Left colon (tissue), 2 donors: ENCODE data around the gene TNS3. TPM values are rescaled to one million over a fixed set of nuclear protein-coding genes. Genes with fewer than 3 reads are reported as not detected.

Source experiments
- ATAC-seq: fragments of 200-7000 bp; cut with Tn5 transposase; one replicate; pipeline ENCODE4 v1.9.1; 2020; ENCODE audit warnings: mild to moderate bottlenecking, moderate library complexity
- DNase-seq, 2 donors: peaks; one replicate each; pipeline ENCODE4 v3.0.0-alpha.2; 2020
- intact Hi-C, 2 donors: fragments of 100-400 bp; cut with DNase I in 1 of 2; cut with micrococcal nuclease in 1 of 2; formaldehyde crosslinking; loops; one replicate each; pipeline versions ENCODE4 v1.11.2 to v1.14.0; 2022; cut with DNase I, micrococcal nuclease
- total RNA-seq, 2 donors: library from RNA; stranded (reverse); fragmentation: NEBNext Ultra II Directional; extraction: Animal tissue kit (Norgen Biotek cat#: 25700); gene quantifications; one replicate each; pipeline ENCODE4 v1.2.1, GENCODE V29; 2021
- donor health status: DM: no; HTN: no; CAD: no.
- donor health status: DM: yes; HTN: yes; CAD: no.

TNS3 gene
- total RNA-seq, 2 donors from 2014 or later: 56.9 to 62.3 TPM

DNA sequence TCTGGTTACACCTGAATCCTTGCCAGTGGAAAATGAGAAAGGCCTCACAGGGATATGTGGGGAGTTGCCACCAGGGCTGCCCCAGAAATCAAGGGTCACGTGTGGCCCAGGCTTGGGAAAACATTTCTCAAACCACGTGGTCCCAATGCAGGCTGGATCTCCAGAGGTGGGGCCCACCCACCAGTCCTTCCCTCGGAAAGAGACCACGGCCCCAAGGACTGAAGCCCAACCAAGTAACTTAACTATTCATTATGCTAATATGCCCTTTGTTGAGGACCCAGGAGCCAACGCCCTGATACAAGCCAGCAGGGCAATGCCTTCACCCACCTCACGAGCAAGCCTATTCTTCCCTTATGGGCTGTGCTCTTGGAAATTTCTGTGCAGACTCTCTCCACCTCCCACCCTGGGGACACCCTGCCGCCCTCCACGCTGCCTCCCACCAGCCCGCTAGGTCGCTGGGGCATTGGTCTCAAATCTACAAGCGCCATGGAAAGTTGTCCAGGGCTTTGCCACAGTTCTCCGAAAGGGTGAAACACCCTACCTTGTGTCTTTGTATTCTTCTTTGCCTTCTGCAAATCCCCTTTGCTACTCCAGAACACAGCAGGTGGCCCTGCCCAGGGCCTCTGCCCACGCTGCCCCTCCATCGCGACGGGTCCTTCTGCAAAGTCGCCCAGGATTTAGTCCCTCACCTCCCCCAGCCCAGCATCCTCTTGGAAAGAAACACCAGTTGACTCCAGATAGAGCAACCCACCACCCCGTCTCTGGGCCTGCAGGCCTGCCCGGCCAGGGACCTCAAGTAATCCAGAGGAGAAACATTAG, 8.8 kb downstream of the TNS3 start:
- intact Hi-C loops: loop anchor here in 1 of 2 donors (10.0 kb wide), 1 partner anchor 118 kb away; no protein-coding TSS in a partner anchor
- ATAC-seq (no peak), DNase-seq (no peak)

DNA sequence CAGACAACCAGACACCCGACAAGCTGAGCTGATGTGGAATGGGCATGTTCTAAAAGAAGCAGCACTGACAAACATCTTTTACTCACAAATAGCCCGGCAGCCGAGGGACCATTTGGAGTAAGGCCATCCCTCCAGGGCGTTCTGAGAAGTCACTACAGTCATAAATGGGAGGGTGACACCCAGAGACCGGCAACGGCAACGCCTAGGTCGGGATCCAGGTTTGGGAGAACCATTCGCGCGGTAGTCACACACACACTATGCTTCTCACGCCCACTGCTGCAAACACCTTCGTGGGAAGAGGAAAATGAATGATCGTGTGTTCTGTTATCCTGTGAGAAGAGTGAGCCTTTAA, 9.8 kb downstream of the TNS3 start:
- ATAC-seq (peak; percentile 56), DNase-seq (peak; percentile 54 to 66)
- intact Hi-C loops: loop anchor here in 1 of 2 donors (10.0 kb wide), 1 partner anchor 117 kb away; no protein-coding TSS in a partner anchor

DNA sequence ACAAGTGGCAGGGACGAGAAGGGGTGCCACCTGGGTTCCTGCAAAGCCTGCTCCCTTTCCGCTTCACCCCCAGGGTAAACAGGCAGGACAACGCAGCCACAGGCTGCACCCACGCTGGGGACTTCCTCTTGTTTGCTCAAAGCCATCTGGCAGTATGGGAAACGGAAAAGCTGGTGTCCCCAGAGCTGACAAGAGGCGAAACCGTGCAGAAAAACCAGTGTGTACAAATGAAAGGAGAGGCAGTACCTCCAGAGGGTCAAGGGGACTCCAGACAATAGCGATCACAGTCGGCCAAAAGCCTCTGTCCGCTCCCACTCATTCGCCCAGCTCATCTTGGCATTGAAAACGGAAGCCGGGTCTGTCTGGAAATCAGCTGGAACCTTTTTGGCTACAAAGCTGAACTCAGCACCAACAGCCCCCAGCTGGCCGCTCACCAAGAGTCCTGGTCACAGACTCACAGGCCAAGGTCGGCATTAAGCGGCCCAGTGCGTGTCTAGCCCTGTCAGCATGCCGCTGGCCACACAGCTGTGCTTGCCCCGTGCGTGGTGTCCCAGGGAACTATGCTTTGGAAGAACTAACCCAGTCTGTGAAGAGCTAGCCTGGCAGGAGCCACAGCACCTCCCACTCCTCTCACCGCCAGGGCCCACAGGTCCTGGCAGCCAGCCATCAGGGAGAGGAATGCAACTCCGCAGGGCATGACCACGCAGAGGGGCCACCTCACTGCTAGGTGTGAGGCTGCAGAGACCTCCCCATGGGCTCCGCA, 10.4 kb downstream of the TNS3 start:
- DNase-seq: peak; percentile 67 to 74
- ATAC-seq: peak; percentile 71
- intact Hi-C loops: loop anchor here in 1 of 2 donors (10.0 kb wide), 1 partner anchor 117 kb away; no protein-coding TSS in a partner anchor

DNA sequence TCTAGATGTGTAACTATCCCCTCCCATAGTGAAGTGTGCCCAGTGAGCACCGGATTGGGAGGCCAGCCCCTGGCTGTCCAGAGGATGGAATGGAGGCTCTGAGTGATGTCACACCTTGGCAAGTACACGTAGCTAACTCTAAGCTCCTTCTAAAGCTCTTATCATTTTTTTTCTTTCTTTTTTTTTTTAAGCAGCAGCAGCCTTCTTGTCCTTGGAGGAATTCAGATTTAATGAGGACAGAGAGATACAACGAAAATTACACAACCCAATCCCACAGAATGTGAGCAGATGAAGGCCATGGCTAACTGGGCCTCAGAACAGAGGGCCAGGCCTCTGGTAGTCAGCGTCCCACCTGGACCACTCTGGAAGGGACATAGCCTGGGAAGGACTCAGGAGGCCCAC, 11.3 kb downstream of the TNS3 start:
- DNase-seq (no peak), ATAC-seq (no peak)
- intact Hi-C loops: loop anchor here in 1 of 2 donors (10.0 kb wide), 1 partner anchor 116 kb away; no protein-coding TSS in a partner anchor

DNA sequence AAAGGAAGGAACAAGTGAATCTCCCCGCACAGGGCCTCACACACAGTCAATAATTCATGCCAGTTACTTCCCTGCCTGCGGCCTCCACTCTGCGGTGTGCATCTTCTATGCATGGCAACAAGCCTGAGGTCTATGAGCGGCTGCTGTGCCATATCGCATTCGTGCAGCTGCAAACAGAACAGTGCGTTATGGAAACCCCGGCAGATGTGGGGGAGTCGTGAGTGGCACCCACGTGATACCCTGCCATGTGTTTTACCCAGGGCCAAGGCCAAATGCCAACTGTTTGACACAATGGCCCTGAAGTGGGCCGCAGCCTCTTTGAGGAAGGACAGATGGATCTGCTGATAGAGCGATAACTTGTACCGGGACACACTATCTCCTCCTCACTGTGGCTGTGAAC, 13.4 kb downstream of the TNS3 start:
- intact Hi-C loops: no loop called here
- DNase-seq (no peak), ATAC-seq (no peak)

DNA sequence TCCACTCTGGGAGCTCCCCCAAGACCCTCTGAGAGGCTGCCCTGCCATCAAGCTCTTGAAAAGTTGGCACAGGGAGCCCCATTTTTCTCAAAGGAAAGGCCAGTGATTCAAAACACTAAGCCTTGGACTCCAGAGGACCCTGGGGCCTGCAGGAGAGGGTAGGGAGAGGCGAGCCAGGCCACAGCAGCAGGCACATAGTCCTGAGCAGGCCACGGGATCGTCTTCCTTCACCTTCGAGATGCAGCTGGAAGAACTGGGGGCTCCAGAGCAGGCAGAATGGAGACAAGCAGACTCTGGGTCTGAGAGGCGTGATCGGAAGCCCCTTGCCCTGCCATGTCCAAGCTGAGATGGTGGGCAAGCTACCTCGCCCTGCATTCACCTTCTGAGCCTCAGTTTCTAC, 13.9 kb downstream of the TNS3 start:
- DNase-seq (no peak), ATAC-seq (no peak)
- intact Hi-C loops: no loop called here

DNA sequence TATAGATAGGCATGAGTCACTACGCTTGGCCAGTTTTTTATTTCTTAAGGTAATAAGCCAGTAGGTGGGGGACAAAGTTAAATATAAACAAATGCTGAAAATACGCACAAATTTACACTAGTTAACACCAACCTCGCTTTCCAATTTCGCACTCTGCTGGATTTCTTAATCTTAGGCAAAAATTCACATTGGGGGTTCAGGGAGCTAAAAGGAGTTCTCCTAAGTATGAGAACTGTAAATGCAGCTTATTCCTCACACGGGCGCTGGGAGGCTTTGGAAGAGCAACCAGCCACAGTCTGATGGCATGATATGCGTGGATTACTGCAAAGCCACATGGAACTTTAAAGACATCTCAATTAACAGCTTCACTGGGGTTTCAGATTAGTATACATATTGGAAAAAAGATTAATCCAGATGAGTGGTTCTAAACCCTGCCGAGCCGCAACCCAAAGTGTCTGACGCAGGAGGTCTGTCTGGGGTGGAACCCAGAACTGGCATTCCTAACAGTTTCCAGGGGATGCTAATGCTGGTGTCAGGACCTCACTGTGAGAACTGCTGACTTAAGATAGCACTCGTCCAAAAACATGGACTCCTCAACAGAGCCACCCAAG, 16.2 kb downstream of the TNS3 start:
- no peak for DNase-seq
- ATAC-seq: no peak
- intact Hi-C loops: no loop called here

DNA sequence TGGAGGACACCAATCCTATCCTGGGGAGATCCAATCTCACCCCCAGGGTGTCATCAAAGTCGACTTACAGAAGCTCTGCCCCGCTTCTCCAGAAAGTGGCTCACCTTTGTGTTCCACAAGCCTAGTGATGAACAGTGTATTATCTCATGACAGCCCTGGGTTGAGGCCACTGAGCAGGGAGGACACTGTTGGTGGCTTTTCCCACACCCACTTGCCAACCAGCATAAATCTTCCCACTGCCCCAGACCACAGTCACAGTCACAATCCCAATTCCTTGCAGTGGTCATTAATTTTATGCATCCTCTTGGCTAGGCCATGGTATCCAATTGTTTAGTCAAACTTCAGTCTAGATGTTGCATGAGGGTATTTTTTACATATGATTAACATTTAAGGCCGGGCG, 18.4 kb downstream of the TNS3 start:
- intact Hi-C loops: no loop called here
- DNase-seq (no peak), ATAC-seq (no peak)

DNA sequence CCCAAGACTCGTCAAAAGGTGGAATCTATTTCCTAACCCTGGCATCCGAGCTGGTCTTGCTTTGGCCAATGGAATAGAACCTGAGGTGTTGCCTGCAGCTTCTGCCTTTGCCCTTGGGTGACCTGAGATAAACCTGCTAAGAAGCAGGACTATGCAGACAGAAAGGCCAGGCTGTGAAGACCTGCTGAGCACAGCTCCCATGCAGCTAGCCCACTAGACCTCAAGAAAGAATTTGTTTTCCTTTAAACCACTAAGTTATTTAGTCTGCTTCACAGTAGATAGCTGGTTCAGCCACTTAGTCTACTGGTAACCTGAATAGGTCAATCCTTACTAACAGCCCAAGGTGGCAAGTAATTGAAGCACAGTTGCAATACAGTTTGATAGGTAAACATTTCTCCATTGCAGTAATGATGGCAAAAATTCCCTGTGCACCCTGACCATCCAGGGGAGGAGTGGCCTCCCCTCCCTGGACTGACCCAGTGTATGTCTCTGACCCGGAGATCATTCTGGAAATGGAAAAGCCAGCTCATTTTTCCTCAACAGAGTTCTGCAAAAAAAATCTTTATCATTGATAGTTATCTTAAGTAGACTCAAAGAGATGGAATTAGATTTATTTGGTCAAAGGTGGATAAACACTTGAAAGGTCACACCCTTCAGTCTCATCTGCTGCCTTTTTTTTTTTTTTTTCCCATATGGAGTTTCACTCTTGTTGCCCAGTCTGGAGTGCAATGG, 20.0 kb downstream of the TNS3 start:
- ATAC-seq (peak; percentile 64), DNase-seq (no peak)
- intact Hi-C loops: no loop called here

DNA sequence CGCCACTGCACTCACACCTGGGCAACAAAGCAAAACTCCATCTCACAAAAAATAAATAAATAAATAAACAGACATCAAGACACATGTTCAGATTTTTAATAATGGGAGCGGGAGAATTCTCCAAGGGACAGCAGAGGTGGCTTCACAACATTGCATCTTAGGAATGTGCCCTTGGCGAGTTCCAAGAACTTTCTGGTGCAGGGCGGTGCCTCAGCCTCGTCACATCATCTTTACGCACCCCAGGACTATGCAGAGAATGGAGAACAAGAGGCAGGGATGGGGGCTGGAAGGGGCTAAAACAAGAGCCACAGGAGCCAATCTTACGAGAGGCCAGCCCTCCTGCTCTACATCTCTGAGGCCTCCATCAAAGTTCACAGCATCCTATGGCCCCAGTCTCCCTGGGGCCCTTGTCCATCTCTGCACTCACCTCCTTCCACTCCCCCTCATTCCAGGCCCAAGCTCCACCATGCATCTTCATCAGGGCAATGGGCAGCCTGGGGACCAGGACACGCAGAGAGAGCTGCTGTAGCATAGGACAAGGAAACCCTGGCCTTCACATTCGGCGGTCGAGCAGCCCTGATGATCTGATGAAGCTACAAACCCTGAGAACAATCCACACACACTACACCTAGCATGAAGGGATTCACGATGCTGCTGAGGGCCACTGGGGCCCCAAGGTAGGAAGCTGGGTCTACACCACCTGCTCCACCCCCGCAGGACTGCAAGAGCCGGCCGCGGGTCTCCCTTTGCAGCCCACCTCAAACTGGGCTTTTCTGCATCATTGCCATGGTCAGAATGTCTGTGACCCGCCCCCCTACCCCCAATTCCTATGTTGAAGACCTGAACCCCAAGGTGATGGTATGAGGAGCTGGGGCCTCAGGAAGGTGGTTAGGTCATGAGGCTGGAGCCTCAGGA, 22.3 kb downstream of the TNS3 start:
- DNase-seq (no peak), ATAC-seq (no peak)
- intact Hi-C loops: loop anchor here in 1 of 2 donors (10.0 kb wide), 1 partner anchor 295 kb away; no protein-coding TSS in a partner anchor

DNA sequence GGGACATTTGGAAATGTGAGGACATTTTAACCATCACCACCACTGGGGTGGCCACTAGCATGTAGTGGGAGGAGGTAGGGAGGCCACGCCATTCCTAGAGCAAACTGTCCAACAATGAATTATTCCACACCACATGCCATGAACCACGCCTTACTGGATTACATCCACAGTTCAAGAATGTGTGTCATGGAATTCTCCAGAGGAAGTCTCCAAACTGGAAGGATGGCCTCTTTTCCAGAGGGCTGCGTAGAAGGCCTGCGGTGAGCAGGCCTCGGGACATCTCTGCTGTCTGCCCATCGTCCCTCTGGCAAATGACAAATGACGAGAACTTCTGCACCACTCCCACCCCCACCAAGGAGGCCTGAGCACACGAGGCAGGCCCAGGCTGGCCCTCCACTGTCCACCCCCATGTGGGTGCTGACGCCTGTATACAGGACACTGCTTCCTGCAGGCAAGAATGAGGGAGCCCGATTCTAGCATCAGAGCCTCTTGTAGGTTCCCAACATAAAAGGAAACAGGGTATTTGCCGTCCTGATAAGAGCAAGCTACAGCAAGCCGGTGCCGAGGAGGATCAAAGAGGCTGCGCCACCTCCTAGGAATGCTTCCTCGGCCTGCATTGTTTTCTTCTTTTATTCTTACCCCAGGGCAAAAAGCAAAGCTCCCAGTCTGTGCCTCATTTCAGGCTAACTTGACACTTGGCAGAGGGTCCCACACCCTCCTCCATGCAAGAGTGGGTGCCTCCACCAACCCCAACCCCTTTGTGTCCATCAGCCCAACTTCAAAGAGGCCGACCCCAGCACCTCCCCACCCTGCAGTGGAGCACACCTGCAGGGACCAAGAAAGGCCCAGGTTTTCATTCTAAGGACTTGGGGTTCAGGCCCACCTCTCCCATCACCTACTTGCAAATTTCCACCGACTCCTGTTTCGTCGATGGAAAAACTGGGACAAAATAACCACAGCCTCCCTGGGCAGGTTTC, 23.9 kb downstream of the TNS3 start:
- DNase-seq: no peak
- intact Hi-C loops: loop anchor here in 1 of 2 donors (10.0 kb wide), 1 partner anchor 293 kb away; no protein-coding TSS in a partner anchor
- ATAC-seq: peak; percentile 62

DNA sequence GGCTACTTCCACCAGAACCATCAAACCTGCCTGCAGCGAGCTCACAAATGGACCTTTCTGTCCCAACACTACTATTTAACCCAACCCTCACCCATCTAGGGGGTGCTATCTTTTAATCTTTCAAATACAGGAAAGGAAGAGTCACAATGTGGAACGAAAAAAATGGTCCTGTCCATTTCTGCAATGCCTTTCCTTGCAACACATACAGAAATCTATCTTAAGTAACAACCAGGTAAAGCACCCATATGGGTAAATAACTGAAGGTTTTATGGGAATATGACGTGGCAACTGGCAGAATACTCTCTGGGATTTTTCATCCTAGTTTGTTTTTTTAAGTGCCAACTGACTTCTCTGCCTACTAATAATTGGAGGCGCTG, 24.6 kb downstream of the TNS3 start:
- intact Hi-C loops: loop anchor here in 1 of 2 donors (10.0 kb wide), 1 partner anchor 293 kb away; no protein-coding TSS in a partner anchor
- no peak for ATAC-seq
- DNase-seq: no peak

DNA sequence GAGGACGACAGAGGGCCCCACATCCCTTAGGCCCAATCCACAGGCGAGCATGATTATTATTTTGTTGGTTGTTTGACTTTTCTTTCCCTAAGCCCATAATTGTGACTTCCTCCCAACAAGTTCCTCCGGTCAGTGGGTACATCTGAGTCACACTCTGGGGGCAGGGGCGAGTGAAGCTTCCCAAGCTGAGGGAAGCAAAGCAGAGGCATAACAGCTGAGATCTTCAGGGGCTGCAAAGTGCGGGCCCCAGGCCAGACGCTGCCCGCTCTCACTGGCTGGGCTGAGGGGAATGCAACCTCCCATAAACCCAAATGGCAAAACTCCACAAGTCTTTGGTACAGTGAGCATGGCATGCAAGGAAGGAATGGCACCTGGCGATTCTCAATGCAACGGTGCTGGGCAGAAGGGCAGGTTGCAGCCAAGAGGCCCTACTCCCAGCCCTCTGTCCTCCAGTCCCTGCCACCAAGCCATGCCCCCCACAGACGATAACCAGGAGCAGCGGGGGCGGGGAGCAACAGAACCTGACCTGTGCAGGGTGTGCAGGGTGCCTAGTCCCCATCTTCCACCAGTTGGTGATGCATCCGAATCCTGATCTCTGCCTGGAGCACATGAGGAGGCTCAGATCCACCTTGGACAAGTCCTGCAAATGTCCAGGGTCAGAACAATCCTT, 25.3 kb downstream of the TNS3 start:
- no peak for DNase-seq
- no peak for ATAC-seq
- intact Hi-C loops: loop anchor here in 1 of 2 donors (10.0 kb wide), 1 partner anchor 292 kb away; no protein-coding TSS in a partner anchor

DNA sequence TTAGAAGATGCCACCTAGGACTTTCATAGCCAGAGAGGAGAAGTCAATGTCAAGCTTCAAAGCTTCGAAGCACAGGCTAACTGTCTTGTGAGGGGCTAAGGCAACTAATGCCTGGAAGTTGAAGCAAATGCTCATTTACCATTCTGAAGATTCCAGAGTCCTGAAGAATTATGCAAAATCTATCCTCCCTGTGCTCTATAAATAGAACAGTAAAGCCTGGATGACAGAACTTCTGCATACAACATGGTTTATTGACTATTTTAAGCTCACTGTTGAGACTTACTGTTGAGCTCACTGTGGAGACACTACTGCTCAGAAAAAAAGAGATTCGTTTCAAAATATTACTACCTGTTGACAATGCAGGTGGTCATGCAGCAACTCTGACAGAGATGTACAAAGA, 28.6 kb downstream of the TNS3 start:
- ATAC-seq: no peak
- intact Hi-C loops: loop anchor here in 1 of 2 donors (10.0 kb wide), 1 partner anchor 289 kb away; no protein-coding TSS in a partner anchor
- no peak for DNase-seq

DNA sequence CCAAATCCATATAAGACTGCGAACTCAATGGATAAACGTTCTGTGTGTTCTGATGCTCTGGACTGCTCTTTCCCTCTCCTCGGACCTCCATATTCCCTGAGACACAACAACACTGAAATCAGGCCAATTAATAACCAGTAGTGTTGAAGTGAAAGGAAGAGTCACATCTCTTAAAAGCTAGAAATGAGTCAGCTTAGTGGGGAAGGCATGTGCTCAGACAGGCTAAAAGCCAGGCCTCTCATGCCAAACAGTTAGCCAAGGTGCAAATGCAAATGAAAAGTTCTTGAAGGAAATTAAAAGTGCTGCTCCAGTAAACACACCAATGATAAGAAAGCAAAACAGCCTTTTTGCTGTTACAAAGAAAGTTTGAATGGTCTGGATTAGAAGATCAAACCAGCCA, 29.3 kb downstream of the TNS3 start:
- intact Hi-C loops: loop anchor here in 1 of 2 donors (10.0 kb wide), 1 partner anchor 288 kb away; no protein-coding TSS in a partner anchor
- DNase-seq (no peak), ATAC-seq (no peak)
